T-cell (primary cell): Measurements from ENCODE around the gene ACSL4. TPM values are rescaled to one million over a fixed set of nuclear protein-coding genes. Genes with fewer than 3 reads are reported as not detected.
"Not testable (repeated sequence)": the region's sequence is repeated elsewhere in the genome, so short reads cannot be mapped to it uniquely, and the experiment has no call there.

ENCODE experiments used
- ATAC-seq, 4 experiments: fragments of 200-7000 bp in 3 of 4; fragments of 150-1000 bp in 1 of 4; cut with Tn5 transposase; replicated peaks in 1 of 4; 1 replicate in 3 of 4; 2 replicates in 1 of 4; pipeline ENCODE4 v1.10.0; 2021; ENCODE audit warnings: moderate library complexity in 3 of 4, mild to moderate bottlenecking in 2 of 4, moderate number of reproducible peaks in 1 of 4
- CTCF ChIA-PET, 2 donors: fragments of 300-600 bp; sonication (Branson Sonifier 250); formaldehyde crosslinking; loops; one replicate each; lab custom pipeline; 2022; ENCODE audit warnings: antibody characterized with exemption in 2 of 2; lab: Charles Lee
- POLR2A ChIA-PET, 2 donors: fragments of 300-600 bp; sonication (Branson Sonifier 250); formaldehyde crosslinking; loops; one replicate each; lab custom pipeline; 2022; ENCODE audit warnings: antibody characterized with exemption in 2 of 2; lab: Charles Lee
- DNase-seq, 35 experiments: peaks; one replicate each; pipeline versions ENCODE4 v3.0.0 to v3.0.0-alpha.2; 2013 to 2023
- H3K27ac ChIP-seq: one replicate; pipeline ENCODE4 v1.5.1; 2013; ENCODE audit warnings: low read length
- H3K27me3 ChIP-seq, 2 experiments: replicated peaks in 1 of 2; 1 replicate in 1 of 2; 2 replicates in 1 of 2; pipeline versions ENCODE4 v1.6.1 to v1.7.0; 2013; ENCODE audit warnings: low read length in 1 of 2, mixed read lengths in 1 of 2; ENCODE audit not compliant: control insufficient read depth in 2 of 2, insufficient read depth in 2 of 2; ENCODE audit errors: extremely low read depth in 1 of 2
- H3K36me3 ChIP-seq, 2 donors: 1 replicate in 1 of 2; 2 replicates in 1 of 2; pipeline versions ENCODE4 v1.6.1 to v1.7.0; 2013; ENCODE audit warnings: low read length in 1 of 2; ENCODE audit not compliant: control insufficient read depth in 2 of 2, insufficient read depth in 1 of 2; ENCODE audit errors: extremely low read depth in 1 of 2
- H3K4me1 ChIP-seq, 2 experiments: 1 replicate in 1 of 2; 2 replicates in 1 of 2; pipeline versions ENCODE4 v1.6.1 to v1.7.0; 2013; ENCODE audit warnings: low read length in 2 of 2, mixed read lengths in 1 of 2; ENCODE audit not compliant: insufficient read depth in 2 of 2, control insufficient read depth in 1 of 2; ENCODE audit errors: extremely low read depth in 1 of 2
- H3K4me3 ChIP-seq, 2 donors: 1 replicate in 1 of 2; 2 replicates in 1 of 2; pipeline versions ENCODE4 v1.5.1 to v1.7.0; 2013; ENCODE audit warnings: mild to moderate bottlenecking in 2 of 2, low read length in 1 of 2, moderate library complexity in 1 of 2; ENCODE audit not compliant: control insufficient read depth in 1 of 2; ENCODE audit errors: extremely low read depth in 1 of 2
- H3K9me3 ChIP-seq: 2 replicates; pipeline ENCODE4 v1.7.0; 2013
- H3K27ac Mint-ChIP-seq, 2 donors: one replicate each; pipeline ENCODE4 v1.8.0; 2020 to 2021; ENCODE audit warnings: mild to moderate bottlenecking in 2 of 2, mixed read lengths in 2 of 2
- H3K27me3 Mint-ChIP-seq, 2 donors: one replicate each; pipeline ENCODE4 v1.8.0; 2021 to 2022; ENCODE audit warnings: mixed read lengths in 2 of 2
- H3K36me3 Mint-ChIP-seq: one replicate; pipeline ENCODE4 v1.8.0; 2021; ENCODE audit warnings: mixed read lengths
- H3K4me1 Mint-ChIP-seq, 3 donors: one replicate each; pipeline ENCODE4 v1.8.0; 2020 to 2022; ENCODE audit warnings: mixed read lengths in 3 of 3, mild to moderate bottlenecking in 1 of 3
- H3K4me3 Mint-ChIP-seq, 3 donors: one replicate each; pipeline ENCODE4 v1.8.0; 2020 to 2022; ENCODE audit warnings: mild to moderate bottlenecking in 3 of 3, mixed read lengths in 3 of 3, moderate library complexity in 3 of 3
- H3K9me3 Mint-ChIP-seq, 3 donors: one replicate each; pipeline ENCODE4 v1.8.0; 2020 to 2022; ENCODE audit warnings: mixed read lengths in 3 of 3
- WGBS: methylation state at CpG from one replicate; pipeline ENCODE4 v1.1.5; 2013; ENCODE audit warnings: missing lambda C conversion rate; ENCODE audit not compliant: insufficient coverage; 5-methylcytosine and 5-hydroxymethylcytosine counted together
- total RNA-seq, 35 experiments: library from RNA in 6 of 35; stranded (reverse) in 6 of 35; fragments of 120-200 nt in 1 of 35; gene quantifications; one replicate each; pipeline versions ENCODE4 v1.2.1 to v1.2.4 and lab custom pipeline; 2013 to 2026

The ACSL4 gene
- total RNA-seq, 5 donors from 2014 or later (not counting 1 experiment from before 2014, with no cell fraction given) = 16.0 to 27.3 (median 17.1) TPM

DNA sequence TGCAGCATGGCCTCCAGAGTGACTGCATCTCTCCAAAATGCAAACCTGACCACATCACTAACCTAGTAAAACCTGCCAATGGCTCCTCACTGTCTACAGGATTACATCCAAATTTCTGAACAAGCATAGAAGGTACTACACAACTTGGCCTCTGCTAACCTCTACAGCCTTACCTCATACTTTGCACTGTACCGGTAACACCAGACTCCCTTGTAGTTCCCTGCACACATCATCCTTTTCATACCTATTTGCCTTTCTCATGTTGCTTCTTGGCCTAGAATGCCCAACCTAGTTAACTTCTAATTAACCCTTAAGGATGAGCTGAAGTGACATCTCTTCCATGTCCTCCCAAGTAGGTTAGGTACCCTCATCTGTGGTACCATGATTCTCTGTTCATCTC, 74.7 kb downstream of the ACSL4 start:
- H3K27me3 ChIP-seq = no peaks in the 10 kb centered on the region
- CTCF ChIA-PET = no interaction called here

DNA sequence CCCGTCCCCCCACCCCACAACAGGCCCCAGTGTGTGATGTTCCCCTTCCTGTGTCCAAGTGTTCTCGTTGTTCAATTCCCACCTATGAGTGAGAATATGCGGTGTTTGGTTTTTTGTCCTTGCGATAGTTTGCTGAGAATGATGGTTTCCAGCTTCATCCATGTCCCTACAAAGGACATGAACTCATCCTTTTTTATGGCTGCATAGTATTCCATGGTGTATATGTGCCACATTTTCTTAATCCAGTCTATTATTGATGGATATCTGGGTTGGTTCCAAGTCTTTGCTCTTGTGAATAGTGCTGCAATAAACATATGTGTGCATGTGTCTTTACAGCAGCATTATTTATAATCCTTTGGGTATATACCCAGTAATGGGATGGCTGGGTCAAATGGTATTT, 75.7 kb downstream of the ACSL4 start:
- H3K9me3 Mint-ChIP-seq, H3K9me3 ChIP-seq, H3K27ac ChIP-seq, H3K4me1 Mint-ChIP-seq, DNase-seq, H3K27me3 ChIP-seq, H3K4me3 ChIP-seq, ATAC-seq, H3K4me3 Mint-ChIP-seq, H3K27me3 Mint-ChIP-seq, POLR2A ChIA-PET, CTCF ChIA-PET, H3K27ac Mint-ChIP-seq, H3K4me1 ChIP-seq: not testable (repeated sequence)
- H3K36me3 ChIP-seq = peaks cover 5 to 10% of the 10 kb centered on the region in 2 donors
- no CpG with 5 or more reads among the region's 4 CpGs for WGBS
- peaks cover 60% of the 10 kb centered on the region for H3K36me3 Mint-ChIP-seq

More for the DNA sequence above, 74.7 kb downstream of the ACSL4 start:
- DNase-seq (no peak), ATAC-seq (no peak)
- no peak overlapping the region for H3K27ac Mint-ChIP-seq
- Histone ChIP-seq H3K4me1 (no peaks in the 10 kb centered on the region), H3K4me3 (no peak overlapping the region), H3K27ac (no peak overlapping the region), H3K9me3 (no peaks in the 10 kb centered on the region), H3K36me3 (peaks cover 8 to 12% of the 10 kb centered on the region in 2 donors)
- H3K4me1 Mint-ChIP-seq = no peaks in the 10 kb centered on the region
- WGBS = 88% methylated on average over 1 of the region's 1 CpG
- H3K36me3 Mint-ChIP-seq = peaks cover 69% of the 10 kb centered on the region
- no peak overlapping the region for H3K4me3 Mint-ChIP-seq
- POLR2A ChIA-PET = no interaction called here
- peaks cover 3 to 8% (median 4%) of the 10 kb centered on the region in 3 donors for H3K9me3 Mint-ChIP-seq
- H3K27me3 Mint-ChIP-seq = no peaks in the 10 kb centered on the region

DNA sequence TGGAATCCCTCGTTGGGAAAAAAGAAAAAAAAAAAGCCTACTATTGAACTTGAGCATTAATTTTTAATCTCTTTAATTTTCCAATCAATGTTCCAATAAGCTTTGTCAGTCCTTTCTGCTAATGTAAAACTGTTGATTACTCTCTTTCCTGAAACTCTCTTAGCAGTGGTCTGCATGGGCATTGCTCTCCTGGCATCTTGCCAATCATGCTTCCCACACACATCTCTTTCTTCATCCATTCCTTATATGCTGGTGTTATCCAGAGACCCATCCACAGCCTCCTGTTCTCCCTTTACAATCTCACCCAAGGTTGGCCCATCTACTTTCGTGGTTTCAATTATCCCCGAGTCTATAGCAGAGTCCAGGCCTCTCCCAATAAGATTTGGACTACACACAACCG, 76.3 kb downstream of the ACSL4 start:
- CTCF ChIA-PET = no interaction called here
- H3K36me3 ChIP-seq = peaks cover 4 to 7% of the 10 kb centered on the region in 2 donors
- H3K36me3 Mint-ChIP-seq = peaks cover 56% of the 10 kb centered on the region

DNA sequence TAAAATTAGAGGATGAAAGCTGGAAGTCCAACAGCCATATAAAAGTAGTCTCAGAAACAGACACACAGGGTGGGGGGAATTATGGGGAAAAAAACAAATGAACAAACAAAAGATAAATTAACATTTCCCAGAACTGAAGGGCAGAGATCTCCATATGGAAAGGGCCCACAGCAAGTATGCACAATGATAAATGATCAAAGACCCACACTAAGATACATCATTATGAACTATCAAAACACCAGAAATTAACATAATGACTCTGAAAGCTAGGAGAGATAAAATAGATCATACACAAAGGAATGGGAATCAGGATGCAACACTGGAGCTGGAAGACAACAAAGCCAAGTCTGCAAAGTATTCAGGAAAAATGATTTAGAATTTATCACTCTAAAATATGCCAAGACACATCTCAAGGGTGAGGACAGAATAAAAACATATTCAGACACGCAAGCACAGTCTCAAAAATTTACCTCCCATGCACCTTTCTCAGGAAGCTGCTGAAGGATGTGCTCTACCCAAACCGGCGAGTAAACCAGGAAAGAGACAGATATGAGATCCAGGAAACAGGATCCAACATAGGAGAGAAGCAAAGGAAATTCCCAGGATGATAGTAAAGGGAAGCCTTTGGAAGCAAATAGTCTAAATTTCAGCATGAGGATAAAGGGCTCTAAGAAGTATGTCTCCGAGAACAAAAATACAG, 77.4 kb downstream of the ACSL4 start:
- Mint-ChIP-seq H3K36me3 (peaks cover 50% of the 10 kb centered on the region), H3K27ac (no peak overlapping the region), H3K27me3 (no peaks in the 10 kb centered on the region), H3K4me3 (no peak overlapping the region), H3K9me3 (peaks cover 3 to 8% (median 4%) of the 10 kb centered on the region in 3 donors), H3K4me1 (no peaks in the 10 kb centered on the region)
- DNase-seq (no peak), ATAC-seq (no peak)
- ChIA-PET POLR2A (no interaction called here), CTCF (no interaction called here)
- no CpG with 5 or more reads among the region's 4 CpGs for whole genome bisulfite sequencing
- H3K36me3 ChIP-seq = peaks cover 4 to 7% of the 10 kb centered on the region in 2 donors
- H3K9me3 ChIP-seq = no peaks in the 10 kb centered on the region
- no peak overlapping the region for H3K4me3 ChIP-seq
- H3K27me3 ChIP-seq = no peaks in the 10 kb centered on the region
- H3K4me1 ChIP-seq = no peaks in the 10 kb centered on the region
- H3K27ac ChIP-seq = no peak overlapping the region

More for the DNA sequence above, 76.3 kb downstream of the ACSL4 start:
- no peak for DNase-seq
- H3K27me3 Mint-ChIP-seq = no peaks in the 10 kb centered on the region
- H3K4me3 Mint-ChIP-seq = no peak overlapping the region
- peaks cover 3 to 8% (median 4%) of the 10 kb centered on the region in 3 donors for H3K9me3 Mint-ChIP-seq
- Histone ChIP-seq H3K4me1 (no peaks in the 10 kb centered on the region), H3K4me3 (no peak overlapping the region), H3K27ac (no peak overlapping the region), H3K27me3 (no peaks in the 10 kb centered on the region), H3K9me3 (no peaks in the 10 kb centered on the region)
- H3K4me1 Mint-ChIP-seq = no peaks in the 10 kb centered on the region
- H3K27ac Mint-ChIP-seq = no peak overlapping the region
- no peak for ATAC-seq
- POLR2A ChIA-PET = no interaction called here
- WGBS = no CpG with 5 or more reads among the region's 4 CpGs

DNA sequence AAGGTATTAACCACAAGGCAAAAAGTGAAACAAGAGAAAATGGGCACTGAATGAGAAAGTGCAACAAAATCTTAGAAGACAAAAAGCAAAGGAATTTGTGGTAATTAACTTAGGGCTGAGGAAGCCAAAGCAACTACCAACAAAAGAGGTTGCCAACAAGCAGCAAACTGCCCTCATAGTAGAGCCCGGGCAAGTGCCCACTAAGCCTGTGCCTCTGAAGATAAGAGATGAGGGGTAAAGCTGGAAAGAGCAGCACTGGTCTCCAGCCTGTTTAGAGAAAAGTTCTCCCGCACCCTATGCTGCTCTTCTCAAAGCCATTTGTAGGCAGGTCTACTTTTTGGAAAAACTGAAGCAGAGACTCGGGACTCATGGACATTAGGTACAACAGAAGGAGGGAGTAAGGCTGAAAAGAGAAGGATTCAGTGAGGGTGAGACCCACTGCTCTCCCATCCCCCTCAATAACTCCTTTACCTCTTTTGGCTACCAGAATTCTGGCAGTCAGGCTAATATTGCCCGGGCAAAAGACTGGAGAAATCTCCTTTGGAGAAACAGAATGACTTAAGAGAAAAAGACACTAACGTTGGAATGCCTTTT, 78.4 kb downstream of the ACSL4 start:
- CTCF ChIA-PET = interaction anchor here in 1 of 2 donors (0.6 kb wide), 1 partner anchor 60 kb away, joined by 3 read pairs; no protein-coding TSS in a partner anchor

DNA sequence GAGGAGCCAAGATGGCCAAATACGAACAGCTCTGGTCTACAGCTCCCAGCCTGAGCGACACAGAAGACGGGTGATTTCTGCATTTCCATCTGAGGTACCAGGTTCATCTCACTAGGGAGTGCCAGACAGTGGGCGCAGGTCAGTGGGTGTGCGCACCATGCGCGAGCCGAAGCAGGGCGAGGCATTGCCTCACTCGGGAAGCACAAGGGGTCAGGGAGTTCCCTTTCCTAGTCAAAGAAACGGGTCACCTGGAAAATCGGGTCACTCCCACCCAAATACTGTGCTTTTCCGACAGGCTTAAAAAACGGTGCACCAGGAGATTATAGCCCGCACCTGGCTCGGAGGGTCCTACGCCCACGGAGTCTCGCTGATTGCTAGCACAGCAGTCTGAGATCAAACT, 88.4 kb downstream of the ACSL4 start:
- H3K4me3 ChIP-seq, H3K9me3 ChIP-seq, H3K4me3 Mint-ChIP-seq, H3K4me1 ChIP-seq, H3K36me3 ChIP-seq, DNase-seq, POLR2A ChIA-PET, CTCF ChIA-PET, ATAC-seq, H3K27me3 ChIP-seq, H3K27ac ChIP-seq, H3K36me3 Mint-ChIP-seq, H3K9me3 Mint-ChIP-seq, H3K4me1 Mint-ChIP-seq, H3K27me3 Mint-ChIP-seq, H3K27ac Mint-ChIP-seq: not testable (repeated sequence)
- WGBS = no CpG with 5 or more reads among the region's 19 CpGs

More for the DNA sequence above, 78.4 kb downstream of the ACSL4 start:
- POLR2A ChIA-PET = no interaction called here
- Histone ChIP-seq H3K4me3 (no peak overlapping the region), H3K27ac (no peak overlapping the region), H3K36me3 (peaks cover 4 to 7% of the 10 kb centered on the region in 2 donors), H3K4me1 (no peaks in the 10 kb centered on the region), H3K9me3 (no peaks in the 10 kb centered on the region), H3K27me3 (no peaks in the 10 kb centered on the region)
- Mint-ChIP-seq H3K27me3 (no peaks in the 10 kb centered on the region), H3K4me1 (no peaks in the 10 kb centered on the region), H3K9me3 (peaks cover 3 to 8% (median 4%) of the 10 kb centered on the region in 3 donors), H3K27ac (no peak overlapping the region), H3K4me3 (no peak overlapping the region), H3K36me3 (peaks cover 40% of the 10 kb centered on the region)
- 89% methylated on average over 1 of the region's 5 CpGs for WGBS
- DNase-seq (no peak), ATAC-seq (no peak)
